Lung microvascular endothelial cell (primary cell): ENCODE measurements around the gene TXNDC5. TPM values are rescaled to one million over a fixed set of nuclear protein-coding genes. Genes with fewer than 3 reads are reported as not detected.

Experiments
- DNase-seq, 2 donors: peaks; one replicate each; pipeline versions ENCODE4 v3.0.0 to v3.0.0-alpha.2; 2010; ENCODE audit warnings: low read depth in 2 of 2
- total RNA-seq: library from RNA; depleted of rRNA; stranded (reverse); fragments of >200 nt; gene quantifications from 2 replicates; pipeline ENCODE4 v1.2.1, GENCODE V29; 2014

TXNDC5 gene
- total RNA-seq, 1 donor from 2014 or later, result 2,121 TPM

DNA sequence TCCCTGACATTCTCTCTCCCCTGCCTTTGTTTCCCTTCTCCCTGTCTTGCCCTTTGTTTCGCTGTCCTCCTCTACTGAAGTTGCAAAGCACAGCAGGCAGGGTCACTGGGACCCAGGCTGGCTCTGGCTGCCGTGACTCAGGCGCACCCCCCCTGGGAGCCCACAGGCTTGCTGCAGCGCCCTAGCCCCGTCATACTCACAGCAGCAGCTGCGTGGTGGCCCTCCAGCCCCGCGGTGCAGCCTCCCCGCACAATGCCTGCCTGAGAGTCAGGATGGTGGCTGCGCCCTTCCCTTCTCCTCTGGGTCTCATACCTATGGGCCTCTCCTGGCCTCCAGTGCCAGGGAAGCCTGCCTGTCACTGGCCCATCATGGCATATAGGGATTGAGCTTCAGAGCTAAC is 41.7 kb downstream of the TXNDC5 start:
- no peak for DNase-seq

DNA sequence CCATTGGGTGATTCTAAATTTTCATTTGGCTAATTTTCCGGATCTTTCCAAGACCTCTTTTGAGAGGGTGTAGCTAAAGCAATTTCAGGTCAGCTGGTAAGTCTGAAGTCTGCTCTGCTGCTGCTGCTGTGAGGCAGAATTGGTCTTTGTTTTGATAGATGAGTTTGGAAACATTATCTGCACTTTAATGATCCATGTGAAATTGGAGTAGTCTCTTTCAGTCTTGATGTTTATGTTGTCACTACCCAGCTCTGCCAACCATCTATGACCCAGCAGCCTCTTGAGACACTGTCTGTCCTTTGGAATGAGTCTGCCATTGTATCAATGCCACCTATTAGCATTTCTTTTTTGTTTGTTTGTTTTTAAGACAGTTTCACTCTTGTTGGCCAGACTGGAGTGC is 44.1 kb downstream of the TXNDC5 start:
- DNase-seq, result no peak

DNA sequence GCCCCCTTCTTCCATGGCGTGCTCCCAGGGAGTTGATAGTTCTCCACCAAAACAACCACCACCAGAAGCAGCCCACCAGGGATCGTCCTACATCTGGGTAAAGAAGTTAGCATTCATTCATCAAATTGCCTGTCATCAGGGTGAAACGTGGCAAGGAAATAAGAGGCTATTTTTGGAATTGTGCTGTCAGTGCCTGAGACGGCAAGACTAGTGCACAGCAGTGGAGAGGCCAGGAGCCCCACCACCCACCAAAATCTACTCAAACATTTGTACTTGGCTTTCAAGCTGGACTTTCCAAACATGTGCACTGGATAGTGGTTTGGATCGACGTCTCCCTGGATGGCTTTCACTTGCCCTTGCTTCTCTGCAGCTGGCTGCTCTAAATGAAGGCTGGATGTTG is 44.8 kb downstream of the TXNDC5 start:
- DNase-seq, result no peak

DNA sequence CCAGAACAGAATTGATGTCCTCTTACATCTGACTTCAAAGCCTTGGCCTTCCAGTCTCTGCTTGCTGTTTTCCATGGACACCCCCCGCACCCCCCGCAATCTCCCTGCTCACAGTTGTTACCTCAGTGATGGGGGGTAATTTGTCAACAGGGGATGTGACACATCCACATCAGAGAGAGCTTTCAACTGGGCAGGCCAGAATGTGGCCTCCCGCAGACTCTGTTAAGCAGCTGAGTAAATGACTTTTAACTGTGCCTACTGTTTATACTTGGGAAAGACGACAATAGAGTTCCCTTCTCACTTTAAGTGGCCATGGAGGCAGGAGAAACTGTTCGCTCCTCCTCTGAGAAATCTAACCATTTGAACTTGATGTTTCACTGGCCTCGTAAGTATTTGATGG is 51.0 kb downstream of the TXNDC5 start:
- DNase-seq, result no peak

DNA sequence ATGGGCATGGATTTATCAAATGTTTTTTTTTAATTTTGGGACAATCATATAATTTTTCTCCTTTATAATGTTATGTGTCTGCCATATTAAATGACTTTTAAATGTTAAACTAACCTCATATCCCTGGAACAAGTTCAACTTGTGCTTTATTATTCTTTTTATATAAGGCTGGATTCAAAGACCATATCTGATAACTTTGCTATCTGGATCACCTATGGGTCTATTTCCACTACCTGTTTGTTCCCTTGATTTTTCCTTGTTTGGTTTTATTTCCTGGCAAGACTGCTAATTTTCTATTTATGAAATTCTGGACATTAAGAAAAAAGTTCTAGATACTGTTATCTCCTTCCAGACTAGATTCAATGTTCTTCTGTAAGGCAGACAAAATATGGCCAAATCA is 58.8 kb downstream of the TXNDC5 start:
- no peak for DNase-seq

DNA sequence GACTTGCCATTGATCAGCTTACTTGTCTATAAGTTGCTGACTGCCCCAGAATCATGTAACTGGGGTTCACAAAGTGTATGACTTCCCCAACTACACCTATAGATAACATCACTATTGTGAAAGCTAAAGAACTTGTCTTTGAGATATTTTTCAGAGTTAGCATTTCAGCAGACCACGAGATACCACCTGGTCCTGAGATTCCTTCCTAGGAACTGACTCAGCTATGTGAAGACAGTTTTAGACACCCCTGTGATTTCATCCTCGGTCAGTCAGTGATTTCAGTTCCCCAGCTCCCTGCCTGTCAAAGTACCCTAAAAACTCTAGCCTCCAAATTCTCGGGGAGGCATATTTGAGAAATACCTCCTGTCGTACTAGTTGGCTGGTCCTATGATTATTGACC is 62.4 kb downstream of the TXNDC5 start:
- no peak for DNase-seq

DNA sequence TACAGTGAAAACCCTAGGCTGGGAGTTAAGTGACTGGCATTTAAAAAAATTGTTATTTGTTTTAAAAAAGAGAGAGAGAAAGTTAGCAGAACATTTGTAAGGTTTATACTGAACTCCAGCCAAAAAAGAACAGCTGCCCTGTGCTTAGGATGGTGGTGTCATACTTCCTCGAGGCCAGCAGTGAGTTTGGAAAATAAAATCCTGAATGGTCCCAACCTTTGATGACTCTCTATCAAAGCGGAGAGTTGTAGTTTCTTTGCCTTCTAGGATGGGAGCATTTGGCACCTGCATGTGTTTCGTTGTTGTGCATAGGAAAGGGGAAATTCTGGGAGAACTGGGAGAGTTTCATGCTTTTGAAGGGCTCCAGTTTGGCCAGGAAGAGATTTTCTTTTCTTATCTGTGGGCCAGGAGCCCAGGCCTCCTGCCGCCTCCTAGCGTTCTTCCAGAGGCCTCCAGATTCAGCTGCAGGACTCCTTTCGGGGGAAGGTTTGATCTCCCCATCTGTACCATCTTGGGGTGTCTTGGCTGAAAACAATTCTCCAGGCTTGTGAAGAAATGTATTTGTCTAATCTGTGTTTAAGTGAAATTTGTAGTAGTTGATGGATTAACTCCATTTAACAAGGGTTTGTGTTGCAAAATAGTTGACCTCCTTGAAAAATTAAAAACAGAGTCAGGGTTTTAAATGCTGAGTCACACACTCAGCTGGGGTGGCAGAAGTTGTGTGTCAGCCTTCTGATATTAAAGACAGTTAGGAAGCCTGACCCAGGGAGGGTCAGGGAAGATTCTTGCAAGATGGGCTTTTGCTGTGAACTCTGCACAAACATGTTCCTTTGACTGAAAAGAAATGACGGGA is 63.4 kb downstream of the TXNDC5 start:
- DNase-seq, result peak; percentile 63 to 81

DNA sequence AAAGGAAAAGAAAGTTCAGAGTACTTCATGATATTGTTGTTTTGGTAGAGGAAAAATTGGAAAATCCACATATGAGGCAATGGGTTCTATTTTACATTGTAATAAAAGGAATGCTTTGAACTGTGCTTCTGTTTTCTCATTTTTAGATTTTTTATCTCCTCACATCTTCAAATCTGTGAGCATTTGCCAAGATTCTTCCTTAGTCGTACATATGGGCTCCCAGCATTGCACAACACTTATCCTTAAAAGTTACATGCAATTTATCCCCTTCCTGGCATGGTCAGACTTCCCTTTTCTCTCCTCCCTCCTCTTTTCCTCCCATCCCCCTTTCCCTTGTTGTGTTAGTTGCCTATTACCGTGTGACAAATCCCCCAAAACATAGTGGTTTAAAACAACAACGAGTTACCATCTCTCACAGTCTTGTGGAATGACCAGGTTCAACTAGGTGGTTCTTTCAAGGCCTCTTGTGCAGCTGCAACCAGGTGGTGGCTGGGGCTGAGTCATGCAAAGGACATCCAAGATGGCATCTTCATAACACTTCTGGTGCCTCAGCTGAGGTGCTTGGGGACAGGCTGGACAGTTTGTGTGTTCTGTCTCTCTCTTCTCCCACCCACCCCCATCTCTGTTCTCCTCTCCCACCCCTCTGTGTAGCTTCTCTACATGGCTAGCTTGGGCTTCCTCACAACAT is 68.7 kb downstream of the TXNDC5 start:
- DNase-seq, result no peak

DNA sequence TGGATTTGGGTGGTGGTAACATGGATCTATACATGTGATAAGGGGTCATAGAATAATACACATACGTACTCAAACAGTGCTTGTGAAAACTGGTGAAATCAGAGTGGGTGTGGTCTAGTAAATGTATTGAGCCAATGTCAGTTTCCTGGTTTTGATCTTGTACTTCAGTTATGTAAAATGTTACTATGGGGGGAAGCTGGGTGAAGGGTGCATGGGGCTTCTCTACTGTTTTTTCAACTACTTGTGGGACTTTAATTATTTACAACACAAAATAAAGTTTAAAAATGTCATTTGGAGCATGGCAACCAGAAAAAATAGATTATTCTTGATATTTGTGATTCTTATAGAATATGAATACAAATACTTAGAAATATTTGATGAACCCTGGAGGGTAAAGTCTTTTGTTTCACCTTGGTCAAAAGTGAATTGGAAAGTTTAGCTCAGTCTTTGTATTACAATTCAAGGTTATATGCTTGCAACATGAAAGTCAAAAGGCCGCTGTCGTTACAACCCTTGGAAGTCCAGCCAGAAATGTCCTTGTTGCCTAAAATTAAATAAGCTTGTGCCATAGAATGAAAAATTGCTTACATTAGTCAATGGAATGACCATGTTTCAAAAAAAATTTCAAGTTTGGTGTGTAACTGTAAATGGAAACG is 74.1 kb downstream of the TXNDC5 start:
- no peak for DNase-seq

DNA sequence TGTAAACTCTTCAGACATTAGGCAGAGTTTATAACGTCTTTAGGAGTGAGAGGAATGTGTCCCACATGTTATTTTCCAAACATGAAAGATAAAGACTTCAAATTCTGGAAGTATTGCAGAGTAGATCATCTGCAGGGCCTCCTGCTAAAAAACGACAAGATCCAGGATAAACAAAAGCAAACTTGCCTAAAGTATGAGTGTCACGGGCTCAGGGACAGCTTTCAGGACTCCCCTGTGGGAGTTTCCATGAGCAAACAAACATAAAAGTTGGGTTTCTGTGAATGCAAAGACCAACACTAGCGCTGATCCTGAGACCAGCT is 76.9 kb downstream of the TXNDC5 start:
- DNase-seq, result no peak

DNA sequence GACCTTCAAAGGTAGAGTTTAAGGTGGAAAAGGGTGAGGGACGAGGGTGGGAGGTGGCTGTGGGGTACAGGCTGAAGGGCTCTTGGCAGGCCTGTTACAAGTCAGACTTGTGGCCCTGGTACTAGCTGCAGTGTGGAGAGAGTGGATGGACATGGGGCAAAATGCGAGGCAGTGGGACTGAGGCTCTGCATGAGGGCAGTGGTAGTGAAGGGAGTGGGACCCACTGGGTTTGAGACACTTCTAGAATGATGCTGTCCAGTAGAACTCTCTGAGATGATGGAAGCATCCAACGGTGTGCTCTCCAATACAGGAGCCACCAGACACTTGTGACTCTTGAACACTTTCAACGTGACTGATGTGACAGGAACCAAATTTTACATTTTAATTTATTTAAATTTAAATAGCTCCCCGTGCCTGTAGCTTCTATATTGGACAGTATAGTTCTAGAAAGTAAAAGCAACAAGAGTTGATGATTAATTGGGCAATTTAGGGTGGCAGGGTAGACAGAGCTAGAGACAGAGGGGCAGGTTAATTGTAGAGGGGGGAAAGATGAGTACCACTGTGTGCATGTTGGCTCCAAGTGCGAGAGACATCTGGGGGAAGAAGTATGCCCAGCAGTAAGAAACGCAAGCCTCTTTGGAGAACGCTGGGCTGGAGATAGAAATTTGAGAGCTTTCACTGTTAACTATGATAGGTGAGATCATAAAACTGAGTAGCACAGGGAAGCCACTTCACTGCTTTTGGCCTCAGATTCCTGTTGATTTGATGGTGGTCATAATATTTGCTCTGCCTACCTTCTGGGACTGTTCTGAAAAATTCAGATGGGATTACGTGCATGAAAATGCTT is 77.5 kb downstream of the TXNDC5 start:
- DNase-seq, result no peak

Other genes starting within 250 kb of the TXNDC5 start
- gene BMP6, start 184.7 kb downstream of the TXNDC5 start, total RNA-seq, result 90.2 and 246 TPM in 2 replicates
- 10.9 and 13.7 TPM in 2 replicates for gene BLOC1S5, start 153.6 kb upstream of the TXNDC5 start, total RNA-seq
- 23.4 and 27.9 TPM in 2 replicates for gene EEF1E1, start 191.8 kb upstream of the TXNDC5 start, total RNA-seq